Smooth muscle cell (in vitro differentiated cells): ENCODE data around the gene TMEM107. TPM values are rescaled to one million over a fixed set of nuclear protein-coding genes. Genes with fewer than 3 reads are reported as not detected.
A peak's percentile ranks its signal among the peaks of the same experiment; 100 is the strongest.

Experiments
- DNase-seq: peaks from one replicate; lab custom pipeline; 2025; ENCODE audit not compliant: unreplicated experiment; lab: John Stamatoyannopoulos, UW
- H2AFZ ChIP-seq: fragments of 200-600 bp; sonication (generic); 2 replicates; pipeline ENCODE4 v1.6.0; 2016; ENCODE audit warnings: antibody characterized with exemption, low read depth, mild to moderate bottlenecking
- H3F3A ChIP-seq: fragments of 200-600 bp; sonication (generic); 2 replicates; pipeline ENCODE4 v1.6.0; 2017; ENCODE audit warnings: antibody characterized with exemption, low read depth
- H3K27ac ChIP-seq: fragments of 200-600 bp; sonication (generic); 2 replicates; pipeline ENCODE4 v1.5.1; 2016; ENCODE audit warnings: low read depth, mild to moderate bottlenecking
- H3K27me3 ChIP-seq: fragments of 200-600 bp; sonication (generic); 2 replicates; pipeline ENCODE4 v1.6.1; 2016; ENCODE audit warnings: low read depth, mild to moderate bottlenecking
- H3K36me3 ChIP-seq: fragments of 200-600 bp; sonication (generic); 2 replicates; pipeline ENCODE4 v1.5.1; 2016; ENCODE audit warnings: low read depth
- H3K4me1 ChIP-seq: fragments of 200-600 bp; sonication (generic); 2 replicates; pipeline ENCODE4 v1.5.1; 2016; ENCODE audit warnings: low read depth
- H3K4me2 ChIP-seq: fragments of 200-600 bp; sonication (generic); 2 replicates; pipeline ENCODE4 v1.6.0; 2016; ENCODE audit warnings: mild to moderate bottlenecking
- H3K4me3 ChIP-seq: fragments of 200-600 bp; sonication (generic); 2 replicates; pipeline ENCODE4 v1.5.1; 2016; ENCODE audit warnings: mild to moderate bottlenecking
- H3K79me2 ChIP-seq: fragments of 200-600 bp; sonication (generic); 2 replicates; pipeline ENCODE4 v1.6.0; 2016; ENCODE audit warnings: low read depth, mild to moderate bottlenecking
- H3K9ac ChIP-seq: fragments of 200-600 bp; sonication (generic); 2 replicates; pipeline ENCODE4 v1.6.0; 2016; ENCODE audit warnings: low read depth
- H3K9me3 ChIP-seq: fragments of 200-600 bp; sonication (generic); replicated peaks from 2 replicates; pipeline ENCODE4 v1.5.1; 2016; ENCODE audit warnings: low read depth
- H4K20me1 ChIP-seq: fragments of 200-600 bp; sonication (generic); 2 replicates; pipeline ENCODE4 v1.6.0; 2016; ENCODE audit warnings: low read depth
- WGBS: methylation state at CpG from one replicate; pipeline ENCODE4 v1.1.7; 2016; ENCODE audit warnings: low lambda C conversion rate; 5-methylcytosine and 5-hydroxymethylcytosine counted together
- polyA plus RNA-seq: library from polyadenylated mRNA; unstranded; fragments of >200 nt; fragmentation: Nextera tagmentation; extraction: Ambion mirVana; gene quantifications from 2 replicates; pipeline ENCODE4 v1.2.1, GENCODE V29; 2016
- total RNA-seq: library from RNA; depleted of rRNA; stranded (reverse); fragments of >200 nt; gene quantifications from 2 replicates; pipeline ENCODE4 v1.2.3, GENCODE V29; 2014
- TF ChIP-seq, protein P1 (sequence below): fragments of 200-600 bp; sonication (generic); IDR thresholded peaks from 2 replicates; pipeline ENCODE4 v1.5.1; 2017; ENCODE audit warnings: borderline replicate concordance, mild to moderate bottlenecking, antibody characterized with exemption; ENCODE audit not compliant: insufficient read depth, poor library complexity, severe bottlenecking

Gene TMEM107
- total and polyA plus RNA-seq, 2 experiments from 2014 or later = 36.0 to 66.7 TPM

DNA sequence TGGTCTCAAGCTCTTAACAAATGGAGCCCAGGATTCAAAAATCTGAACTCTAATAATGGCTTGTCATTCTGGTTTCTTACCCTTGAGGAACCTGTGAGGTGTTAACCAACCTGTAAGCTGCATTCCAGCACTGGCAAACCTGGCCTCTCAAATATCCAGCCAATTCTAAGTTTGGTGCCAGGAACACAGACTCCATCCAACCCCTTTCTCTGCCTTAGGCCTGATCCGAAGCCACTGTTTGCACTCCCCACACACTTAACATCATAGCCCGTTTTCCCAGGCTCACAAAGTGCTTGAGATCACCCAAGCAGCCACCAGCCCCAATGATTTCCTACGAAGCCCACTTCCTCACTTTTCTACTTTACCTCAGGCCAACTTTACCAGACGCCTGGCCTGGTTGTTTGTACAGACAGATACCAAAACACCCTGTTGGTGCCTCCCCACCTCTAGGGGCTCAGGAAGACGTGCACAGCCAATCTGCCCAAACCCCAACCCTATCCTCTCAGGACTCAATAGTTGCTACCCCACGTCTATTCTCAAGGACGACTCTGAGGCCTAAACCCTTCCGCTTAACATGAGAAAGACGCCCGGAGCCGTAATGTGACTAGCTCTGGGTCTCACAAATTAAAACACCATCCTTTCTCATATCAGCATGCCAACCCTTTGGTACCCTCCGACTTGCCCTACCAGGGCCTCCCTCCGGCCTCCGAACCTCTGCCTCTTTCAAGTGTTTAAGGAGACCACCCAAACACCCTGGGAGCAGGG, 20.8 kb downstream of the TMEM107 start:
- Histone ChIP-seq H3K4me3 (peak overlapping the region; percentile 70), H3K9me3 (no peaks in the 10 kb centered on the region), H2AFZ (no peak overlapping the region), H3K9ac (peak overlapping the region; percentile 94), H3K4me2 (peak overlapping the region; percentile 93), H3K36me3 (no peaks in the 10 kb centered on the region), H4K20me1 (peaks cover 43% of the 10 kb centered on the region), H3K27ac (peak overlapping the region; percentile 99), H3K4me1 (peaks cover 17% of the 10 kb centered on the region), H3K27me3 (no peaks in the 10 kb centered on the region), H3F3A (peaks cover 10% of the 10 kb centered on the region), H3K79me2 (peaks cover 5% of the 10 kb centered on the region)
- DNase-seq = no peak
- TF ChIP-seq, protein P1, sequence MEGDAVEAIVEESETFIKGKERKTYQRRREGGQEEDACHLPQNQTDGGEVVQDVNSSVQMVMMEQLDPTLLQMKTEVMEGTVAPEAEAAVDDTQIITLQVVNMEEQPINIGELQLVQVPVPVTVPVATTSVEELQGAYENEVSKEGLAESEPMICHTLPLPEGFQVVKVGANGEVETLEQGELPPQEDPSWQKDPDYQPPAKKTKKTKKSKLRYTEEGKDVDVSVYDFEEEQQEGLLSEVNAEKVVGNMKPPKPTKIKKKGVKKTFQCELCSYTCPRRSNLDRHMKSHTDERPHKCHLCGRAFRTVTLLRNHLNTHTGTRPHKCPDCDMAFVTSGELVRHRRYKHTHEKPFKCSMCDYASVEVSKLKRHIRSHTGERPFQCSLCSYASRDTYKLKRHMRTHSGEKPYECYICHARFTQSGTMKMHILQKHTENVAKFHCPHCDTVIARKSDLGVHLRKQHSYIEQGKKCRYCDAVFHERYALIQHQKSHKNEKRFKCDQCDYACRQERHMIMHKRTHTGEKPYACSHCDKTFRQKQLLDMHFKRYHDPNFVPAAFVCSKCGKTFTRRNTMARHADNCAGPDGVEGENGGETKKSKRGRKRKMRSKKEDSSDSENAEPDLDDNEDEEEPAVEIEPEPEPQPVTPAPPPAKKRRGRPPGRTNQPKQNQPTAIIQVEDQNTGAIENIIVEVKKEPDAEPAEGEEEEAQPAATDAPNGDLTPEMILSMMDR = no peak
- 70% methylated on average over 14 of the region's 14 CpGs for WGBS

DNA sequence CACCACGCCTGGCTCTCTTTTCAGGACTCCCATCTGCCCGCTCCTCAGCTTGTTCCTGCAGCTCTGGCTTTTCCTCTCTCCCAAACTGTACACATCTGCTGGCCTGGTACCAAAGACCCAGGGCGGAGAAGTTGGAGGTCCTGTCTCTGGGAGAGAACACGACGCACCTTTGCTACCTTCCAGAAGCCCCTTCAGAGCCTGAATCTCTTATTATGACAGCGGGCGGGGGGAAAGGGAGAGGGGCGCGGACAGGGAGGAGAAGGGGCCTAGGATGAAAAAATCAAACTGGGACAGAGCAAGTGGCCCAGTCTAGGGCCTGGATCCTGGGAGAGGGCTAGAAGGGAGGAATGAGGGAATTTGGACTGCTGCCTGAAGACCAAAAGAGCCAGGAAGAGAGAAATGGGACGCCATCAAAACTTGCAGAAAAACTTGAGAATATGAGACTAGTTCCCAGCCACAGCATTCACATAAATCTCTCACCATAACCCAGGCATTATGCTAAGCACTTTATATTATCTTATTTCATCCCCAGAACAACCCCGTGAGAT, 21.5 kb downstream of the TMEM107 start:
- TF ChIP-seq, protein P1 = no peak
- Histone ChIP-seq H3K4me2 (peak overlapping the region; percentile 93), H3K36me3 (no peaks in the 10 kb centered on the region), H2AFZ (no peak overlapping the region), H3K79me2 (peaks cover 10% of the 10 kb centered on the region), H3K4me1 (peaks cover 17% of the 10 kb centered on the region), H3K9me3 (no peaks in the 10 kb centered on the region), H3F3A (peaks cover 10% of the 10 kb centered on the region), H3K27ac (peak overlapping the region; percentile 99), H3K4me3 (peak overlapping the region; percentile 70), H3K9ac (peak overlapping the region; percentile 94), H3K27me3 (no peaks in the 10 kb centered on the region), H4K20me1 (peaks cover 50% of the 10 kb centered on the region)
- WGBS = 53% methylated on average over 11 of the region's 11 CpGs
- DNase-seq = no peak

DNA sequence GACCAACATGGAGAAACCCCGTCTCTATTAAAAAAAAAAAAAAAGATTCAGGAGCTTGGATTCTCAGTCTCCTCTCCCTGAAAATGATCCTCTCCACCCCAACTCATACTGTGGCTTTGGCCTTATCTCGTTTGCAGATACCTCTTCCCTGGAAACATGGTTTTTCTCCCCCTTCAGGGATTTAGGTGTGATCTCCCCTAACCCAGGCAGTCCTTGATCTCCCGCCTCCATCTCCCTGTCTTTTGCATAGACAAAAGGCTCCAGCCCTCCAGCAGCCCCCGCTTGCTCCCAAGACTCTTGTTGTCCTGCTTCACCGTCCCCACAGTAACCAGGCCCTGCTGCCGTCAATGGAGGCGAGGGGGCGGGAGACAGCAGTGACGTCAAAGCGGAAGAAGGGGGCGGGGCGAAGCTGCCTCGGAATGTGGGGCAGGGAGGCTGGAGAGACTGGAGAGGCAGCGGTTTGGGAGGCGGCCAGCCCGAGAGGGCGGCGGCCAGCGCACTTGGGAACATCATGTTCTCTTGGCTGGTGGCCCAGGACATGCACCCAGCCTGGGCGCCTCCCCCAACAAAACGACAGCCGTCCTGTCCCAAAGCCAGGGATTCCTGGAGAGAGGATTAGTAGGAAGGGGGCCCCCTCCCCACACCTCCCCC, 22.1 kb downstream of the TMEM107 start:
- H3K9ac ChIP-seq = peak overlapping the region; percentile 94
- peaks cover 51% of the 10 kb centered on the region for H4K20me1 ChIP-seq
- peaks cover 17% of the 10 kb centered on the region for H3K4me1 ChIP-seq
- DNase-seq = peak; percentile 97
- TF ChIP-seq, protein P1 = no peak
- peak overlapping the region; percentile 70 for H3K4me3 ChIP-seq
- no peak overlapping the region for H2AFZ ChIP-seq
- H3K79me2 ChIP-seq = peaks cover 10% of the 10 kb centered on the region
- WGBS = 8% methylated on average over 21 of the region's 22 CpGs
- H3F3A ChIP-seq = peaks cover 10% of the 10 kb centered on the region
- H3K9me3 ChIP-seq = no peaks in the 10 kb centered on the region
- peaks cover 5% of the 10 kb centered on the region for H3K36me3 ChIP-seq
- H3K4me2 ChIP-seq = peak overlapping the region; percentile 93
- peak overlapping the region; percentile 99 for H3K27ac ChIP-seq
- no peaks in the 10 kb centered on the region for H3K27me3 ChIP-seq
